ENCODE measurements around the gene PNPLA5. TPM values are rescaled to one million over a fixed set of nuclear protein-coding genes. Genes with fewer than 3 reads are reported as not detected.

PNPLA5 gene
- polyA plus RNA-seq, 1 donor (not counting 4 experiments of a cell fraction or from before 2014, with no cell fraction given): not detected

- Histone ChIP-seq H3K9ac (ENCODE audit: control insufficient read depth, extremely low read depth, insufficient read depth, low read length) (no peak overlapping the region), H2AFZ (ENCODE audit: control insufficient read depth, low read length) (no peak overlapping the region), H3K4me1 (ENCODE audit: control insufficient read depth, extremely low read depth, insufficient read depth, low read length) (peaks cover 6% of the 10 kb centered on the region), H3K36me3 (ENCODE audit: control insufficient read depth in 2 of 2, extremely low read depth in 1 of 2, insufficient read depth in 2 of 2, low read length in 2 of 2) (no peaks in the 10 kb centered on the region), H3K27me3 (ENCODE audit: control insufficient read depth, extremely low read depth, insufficient read depth, low read length) (peaks cover 44% of the 10 kb centered on the region), H4K20me1 (ENCODE audit: control insufficient read depth, extremely low read depth, insufficient read depth, low read length) (no peaks in the 10 kb centered on the region), H3K27ac (ENCODE audit: control insufficient read depth, insufficient read depth, low read length) (no peak overlapping the region), H3K9me1 (ENCODE audit: control insufficient read depth, extremely low read depth, insufficient read depth, low read length) (no peaks in the 10 kb centered on the region), H3K79me2 (ENCODE audit: control insufficient read depth, insufficient read depth, low read length) (no peaks in the 10 kb centered on the region), H3K4me2 (ENCODE audit: control insufficient read depth, extremely low read depth, insufficient read depth, low read depth, low read length) (no peak overlapping the region), H3K9me3 (ENCODE audit: control insufficient read depth, low read depth, low read length) (no peaks in the 10 kb centered on the region), H3K4me3 (ENCODE audit: control insufficient read depth in 2 of 3, extremely low read depth in 1 of 3, insufficient read depth in 2 of 3, low read depth in 1 of 3, low read length in 3 of 3) (no peak overlapping the region)
- FAIRE-seq (no peak), DNase-seq (ENCODE audit: low read depth, low spot score) (no peak)
- dilution Hi-C loops (cut with MboI; ENCODE audit: extremely low pct_ligation_motif_present, low sequenced_read_pairs): no loop called here
- no peak for TF ChIP-seq CTCF (optimal IDR thresholded peaks at IDR 0.05 in 1 of 3, IDR thresholded peaks at IDR 0.05 in 1 of 3, conservative IDR thresholded peaks at IDR 0.05 in 1 of 3; ENCODE audit: extremely low read depth in 1 of 3, insufficient read depth in 2 of 3, low read length in 3 of 3)
- no peak for TF ChIP-seq EZH2 (IDR thresholded peaks at IDR 0.05; ENCODE audit: low read length)
Measured at GRCh38 chr22:43892183-43892894, 526 bp upstream of the PNPLA5 start.

GRCh38 chr22:43890901-43891331 lies 897 bp downstream of the PNPLA5 start:
- TF ChIP-seq CTCF (optimal IDR thresholded peaks at IDR 0.05 in 1 of 3, IDR thresholded peaks at IDR 0.05 in 1 of 3, conservative IDR thresholded peaks at IDR 0.05 in 1 of 3; ENCODE audit: extremely low read depth in 1 of 3, insufficient read depth in 2 of 3, low read length in 3 of 3) (no peak), EZH2 (IDR thresholded peaks at IDR 0.05; ENCODE audit: low read length) (no peak)
- Histone ChIP-seq H3K27me3 (ENCODE audit: control insufficient read depth, extremely low read depth, insufficient read depth, low read length) (peaks cover 51% of the 10 kb centered on the region), H3K4me1 (ENCODE audit: control insufficient read depth, extremely low read depth, insufficient read depth, low read length) (peaks cover 5% of the 10 kb centered on the region), H3K36me3 (ENCODE audit: control insufficient read depth in 2 of 2, extremely low read depth in 1 of 2, insufficient read depth in 2 of 2, low read length in 2 of 2) (no peaks in the 10 kb centered on the region), H3K4me2 (ENCODE audit: control insufficient read depth, extremely low read depth, insufficient read depth, low read depth, low read length) (peak overlapping the region; percentile 50), H3K9me1 (ENCODE audit: control insufficient read depth, extremely low read depth, insufficient read depth, low read length) (no peaks in the 10 kb centered on the region), H4K20me1 (ENCODE audit: control insufficient read depth, extremely low read depth, insufficient read depth, low read length) (no peaks in the 10 kb centered on the region), H3K4me3 (ENCODE audit: control insufficient read depth in 2 of 3, extremely low read depth in 1 of 3, insufficient read depth in 2 of 3, low read depth in 1 of 3, low read length in 3 of 3) (no peak overlapping the region), H3K27ac (ENCODE audit: control insufficient read depth, insufficient read depth, low read length) (no peak overlapping the region), H3K9me3 (ENCODE audit: control insufficient read depth, low read depth, low read length) (no peaks in the 10 kb centered on the region), H3K79me2 (ENCODE audit: control insufficient read depth, insufficient read depth, low read length) (no peaks in the 10 kb centered on the region), H2AFZ (ENCODE audit: control insufficient read depth, low read length) (no peak overlapping the region), H3K9ac (ENCODE audit: control insufficient read depth, extremely low read depth, insufficient read depth, low read length) (no peak overlapping the region)
- DNase-seq (ENCODE audit: low read depth, low spot score): no peak
- no peak for FAIRE-seq
- dilution Hi-C loops (cut with MboI; ENCODE audit: extremely low pct_ligation_motif_present, low sequenced_read_pairs): no loop called here
